ENCODE measurements around the gene SCT. TPM values are rescaled to one million over a fixed set of nuclear protein-coding genes. Genes with fewer than 3 reads are reported as not detected.
A peak's percentile ranks its signal among the peaks of the same experiment; 100 is the strongest.

SCT gene
- total RNA-seq, 1 experiment from 2014 or later: 2.3 TPM

DNA sequence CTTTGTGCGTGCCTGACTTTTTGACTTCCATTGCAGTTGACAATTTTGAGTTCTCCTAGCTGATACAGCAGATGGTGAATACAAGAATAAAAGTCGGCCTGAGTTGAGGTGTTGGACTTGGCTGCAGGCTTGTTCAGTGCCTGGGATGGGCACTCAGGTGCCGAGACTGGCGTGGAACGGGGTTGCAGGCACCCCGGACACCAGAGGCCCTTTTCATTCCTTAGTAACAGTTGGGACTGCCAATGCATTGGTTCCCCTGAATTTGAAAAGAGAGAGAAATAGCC lies 49.4 kb downstream of the SCT start (continued):
- TF ChIP-seq GRHL2 (CRISPR knock-in tag; IDR thresholded peaks at IDR 0.05; ENCODE audit: insufficient replicate concordance, severe bottlenecking) (no peak), CREB1 (CRISPR knock-in tag; IDR thresholded peaks at IDR 0.05) (no peak), ZNF138 (CRISPR knock-in tag; conservative IDR thresholded peaks at IDR 0.05) (no peak)

DNA sequence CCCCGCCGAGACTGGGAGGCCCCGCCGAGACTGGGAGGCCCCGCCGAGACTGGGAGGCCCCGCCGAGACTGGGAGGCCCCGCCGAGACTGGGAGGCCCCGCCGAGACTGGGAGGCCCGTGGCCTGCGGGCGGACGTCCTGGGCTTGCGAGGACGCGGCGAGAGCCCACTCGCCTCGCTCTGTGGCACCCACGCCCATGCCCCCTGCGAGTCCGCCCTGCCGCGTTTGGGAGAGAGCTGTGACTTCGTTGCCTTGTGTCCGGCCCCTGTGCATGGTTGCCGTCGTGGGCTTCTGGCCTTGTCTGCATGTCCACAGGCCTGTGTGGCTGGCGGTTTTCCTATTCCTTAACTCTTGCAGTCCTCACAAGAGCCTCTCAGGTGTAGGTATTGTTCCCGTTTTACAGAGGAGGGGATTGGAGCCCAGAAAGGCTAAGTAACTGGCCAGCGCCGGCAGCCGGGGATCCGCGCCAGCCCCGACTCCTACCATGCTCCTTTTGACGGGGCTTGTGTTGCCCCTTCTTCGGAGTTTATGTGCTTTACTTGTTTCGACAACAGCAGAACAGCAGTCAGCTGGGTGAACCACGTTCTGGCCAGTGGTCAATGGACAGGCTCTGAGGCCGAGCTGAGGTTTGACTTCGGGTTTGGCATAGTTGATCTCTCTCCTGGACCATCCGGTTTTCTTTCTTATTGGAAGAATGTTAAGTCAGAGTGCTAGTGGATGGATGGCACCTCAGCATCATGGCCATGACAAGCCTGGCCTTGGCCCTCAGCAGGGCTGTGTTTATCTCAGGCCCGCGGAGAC lies 50.0 kb downstream of the SCT start:
- Mint-ChIP-seq H3K4me1 (peaks cover 31% of the 10 kb centered on the region), H3K36me3 (peaks cover 11% of the 10 kb centered on the region), H3K9me3 (no peaks in the 10 kb centered on the region), H3K27ac (peak overlapping the region; percentile 95), H3K4me3 (peak overlapping the region; percentile 90), H3K27me3 (ENCODE audit: low read depth) (peaks cover 22% of the 10 kb centered on the region)
- TF ChIP-seq TEAD4 (CRISPR knock-in tag; IDR thresholded peaks at IDR 0.05) (no peak), ZSCAN18 (CRISPR knock-in tag; IDR thresholded peaks at IDR 0.05) (no peak), ATF1 (CRISPR knock-in tag; IDR thresholded peaks at IDR 0.05) (no peak), MYBL2 (CRISPR knock-in tag; IDR thresholded peaks at IDR 0.05) (no peak), HMGXB4 (CRISPR knock-in tag; IDR thresholded peaks at IDR 0.05) (no peak), ZNF416 (CRISPR knock-in tag; IDR thresholded peaks at IDR 0.05) (no peak), ZNF121 (CRISPR knock-in tag; IDR thresholded peaks at IDR 0.05) (no peak), SMAD4 (CRISPR knock-in tag; IDR thresholded peaks at IDR 0.05) (no peak), ERG (CRISPR knock-in tag; IDR thresholded peaks at IDR 0.05) (no peak), ZNF317 (CRISPR knock-in tag; IDR thresholded peaks at IDR 0.05; ENCODE audit: borderline replicate concordance, low read depth) (no peak)
- TF ChIP-seq, protein P1, sequence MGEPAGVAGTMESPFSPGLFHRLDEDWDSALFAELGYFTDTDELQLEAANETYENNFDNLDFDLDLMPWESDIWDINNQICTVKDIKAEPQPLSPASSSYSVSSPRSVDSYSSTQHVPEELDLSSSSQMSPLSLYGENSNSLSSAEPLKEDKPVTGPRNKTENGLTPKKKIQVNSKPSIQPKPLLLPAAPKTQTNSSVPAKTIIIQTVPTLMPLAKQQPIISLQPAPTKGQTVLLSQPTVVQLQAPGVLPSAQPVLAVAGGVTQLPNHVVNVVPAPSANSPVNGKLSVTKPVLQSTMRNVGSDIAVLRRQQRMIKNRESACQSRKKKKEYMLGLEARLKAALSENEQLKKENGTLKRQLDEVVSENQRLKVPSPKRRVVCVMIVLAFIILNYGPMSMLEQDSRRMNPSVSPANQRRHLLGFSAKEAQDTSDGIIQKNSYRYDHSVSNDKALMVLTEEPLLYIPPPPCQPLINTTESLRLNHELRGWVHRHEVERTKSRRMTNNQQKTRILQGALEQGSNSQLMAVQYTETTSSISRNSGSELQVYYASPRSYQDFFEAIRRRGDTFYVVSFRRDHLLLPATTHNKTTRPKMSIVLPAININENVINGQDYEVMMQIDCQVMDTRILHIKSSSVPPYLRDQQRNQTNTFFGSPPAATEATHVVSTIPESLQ (CRISPR knock-in tag; IDR thresholded peaks at IDR 0.05): no peak
- ATAC-seq: no peak
- ChIA-PET POLR2A (no interaction called here), CTCF (interaction anchor here (1.1 kb wide), 1 partner anchor 12 kb away, joined by 3 read pairs; no protein-coding TSS in a partner anchor)
- DNase-seq (ENCODE audit: low spot score): no peak

Other genes starting within 250 kb of the SCT start
- 17.3 to 23.4 TPM (median 21.4 TPM) in 3 replicates for gene PKP3, start 233.0 kb downstream of the SCT start, total RNA-seq (2021)
- 85.2 to 98.9 TPM (median 91.8 TPM) in 3 replicates for gene SIGIRR, start 212.2 kb downstream of the SCT start, total RNA-seq (2021)
- gene ANO9, start 185.2 kb downstream of the SCT start, total RNA-seq (2021): 13.2 to 17.6 TPM (median 16.6 TPM) in 3 replicates
- 49.5 to 56.8 TPM (median 55.2 TPM) in 3 replicates for gene PTDSS2, start 176.9 kb downstream of the SCT start, total RNA-seq (2021)
- 59.0 to 67.5 TPM (median 60.4 TPM) in 3 replicates for gene RNH1, start 119.9 kb downstream of the SCT start, total RNA-seq (2021)
- 42.9 to 62.4 TPM (median 48.3 TPM) in 3 replicates for gene HRAS, start 91.6 kb downstream of the SCT start, total RNA-seq (2021)
- gene LRRC56, start 89.7 kb downstream of the SCT start, total RNA-seq (2021): 2.3 to 3.4 TPM (median 2.5 TPM) in 3 replicates
- 4.0 to 6.0 TPM (median 5.9 TPM) in 3 replicates for gene LMNTD2, start 66.4 kb downstream of the SCT start, total RNA-seq (2021)
- 30.6 to 39.7 TPM (median 32.5 TPM) in 3 replicates for gene RASSF7, start 66.2 kb downstream of the SCT start, total RNA-seq (2021)
- gene PHRF1, start 50.7 kb downstream of the SCT start, total RNA-seq (2021): 39.4 to 46.9 TPM (median 40.1 TPM) in 3 replicates
- gene IRF7, start 11.2 kb downstream of the SCT start, total RNA-seq (2021): 11.1 to 12.0 TPM (median 11.5 TPM) in 3 replicates
- gene CDHR5, start 2.2 kb downstream of the SCT start, total RNA-seq (2021): 0.26 to 0.34 TPM in 2 of 3 replicates, not detected in the other
- 3.7 to 5.8 TPM (median 5.5 TPM) in 3 replicates for gene DRD4, start 10.1 kb upstream of the SCT start, total RNA-seq (2021)
- gene DEAF1, start 68.0 kb upstream of the SCT start, total RNA-seq (2021): 62.2 to 85.3 TPM (median 81.1 TPM) in 3 replicates
- 23.4 to 28.4 TPM (median 24.5 TPM) in 3 replicates for gene TMEM80, start 68.6 kb upstream of the SCT start, total RNA-seq (2021)
- 49.9 to 56.3 TPM (median 51.6 TPM) in 3 replicates for gene EPS8L2, start 79.0 kb upstream of the SCT start, total RNA-seq (2021)
- 314 to 352 TPM (median 343 TPM) in 3 replicates for gene TALDO1, start 120.3 kb upstream of the SCT start, total RNA-seq (2021)
- gene GATD1, start 150.3 kb upstream of the SCT start, total RNA-seq (2021): 81.9 to 87.6 TPM (median 87.5 TPM) in 3 replicates
- 2.0 to 3.1 TPM (median 2.7 TPM) in 3 replicates for gene CEND1, start 162.9 kb upstream of the SCT start, total RNA-seq (2021)
- 35.0 to 44.8 TPM (median 36.7 TPM) in 3 replicates for gene SLC25A22, start 171.1 kb upstream of the SCT start, total RNA-seq (2021)
- gene PIDD1, start 178.1 kb upstream of the SCT start, total RNA-seq (2021): 54.9 to 59.4 TPM (median 56.8 TPM) in 3 replicates
- gene RPLP2, start 182.8 kb upstream of the SCT start, total RNA-seq (2021): 2,582 to 2,814 TPM (median 2,761 TPM) in 3 replicates
- 66.5 to 83.4 TPM (median 81.9 TPM) in 3 replicates for gene PNPLA2, start 191.7 kb upstream of the SCT start, total RNA-seq (2021)
- gene CRACR2B, start 200.7 kb upstream of the SCT start, total RNA-seq (2021): 46.5 to 58.6 TPM (median 55.9 TPM) in 3 replicates
- 115 to 127 TPM (median 116 TPM) in 3 replicates for gene CD151, start 205.8 kb upstream of the SCT start, total RNA-seq (2021)
- 138 to 152 TPM (median 144 TPM) in 3 replicates for gene POLR2L, start 215.3 kb upstream of the SCT start, total RNA-seq (2021)
- 92.8 to 95.2 TPM (median 94.3 TPM) in 3 replicates for gene TSPAN4, start 215.7 kb upstream of the SCT start, total RNA-seq (2021)

Data from WTC11 (cell line).